Measurements from ENCODE around the gene SLC39A11.

SLC39A11 gene

DNA sequence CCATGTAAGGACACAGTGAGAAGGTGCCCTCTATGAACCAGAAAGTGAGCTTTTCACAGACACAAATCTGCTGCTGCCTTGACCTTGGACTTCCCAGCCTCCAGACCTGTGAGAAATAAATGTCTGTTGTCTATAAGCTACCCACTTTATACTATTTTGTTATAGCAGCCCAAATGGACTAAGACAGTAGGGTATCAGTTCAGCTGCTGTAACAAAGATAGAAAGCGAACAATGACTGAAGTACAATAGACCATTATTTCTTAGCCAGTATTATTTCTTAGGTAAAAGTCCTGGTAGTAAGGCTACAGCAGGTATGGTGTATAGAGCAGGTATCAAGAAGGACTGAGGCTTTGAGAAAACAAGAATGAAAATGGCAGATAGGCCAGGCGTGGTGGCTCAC is 117.0 kb downstream of the SLC39A11 start:
- TF ChIP-seq, protein P1, sequence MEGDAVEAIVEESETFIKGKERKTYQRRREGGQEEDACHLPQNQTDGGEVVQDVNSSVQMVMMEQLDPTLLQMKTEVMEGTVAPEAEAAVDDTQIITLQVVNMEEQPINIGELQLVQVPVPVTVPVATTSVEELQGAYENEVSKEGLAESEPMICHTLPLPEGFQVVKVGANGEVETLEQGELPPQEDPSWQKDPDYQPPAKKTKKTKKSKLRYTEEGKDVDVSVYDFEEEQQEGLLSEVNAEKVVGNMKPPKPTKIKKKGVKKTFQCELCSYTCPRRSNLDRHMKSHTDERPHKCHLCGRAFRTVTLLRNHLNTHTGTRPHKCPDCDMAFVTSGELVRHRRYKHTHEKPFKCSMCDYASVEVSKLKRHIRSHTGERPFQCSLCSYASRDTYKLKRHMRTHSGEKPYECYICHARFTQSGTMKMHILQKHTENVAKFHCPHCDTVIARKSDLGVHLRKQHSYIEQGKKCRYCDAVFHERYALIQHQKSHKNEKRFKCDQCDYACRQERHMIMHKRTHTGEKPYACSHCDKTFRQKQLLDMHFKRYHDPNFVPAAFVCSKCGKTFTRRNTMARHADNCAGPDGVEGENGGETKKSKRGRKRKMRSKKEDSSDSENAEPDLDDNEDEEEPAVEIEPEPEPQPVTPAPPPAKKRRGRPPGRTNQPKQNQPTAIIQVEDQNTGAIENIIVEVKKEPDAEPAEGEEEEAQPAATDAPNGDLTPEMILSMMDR (IDR thresholded peaks at IDR 0.05; ENCODE audit: insufficient read depth, low read length, poor library complexity, severe bottlenecking), result no peak
- Histone ChIP-seq H3K27me3 (replicated peaks; ENCODE audit: control insufficient read depth, insufficient read depth, low read length) (no peaks in the 10 kb centered on the region), H3K36me3 (ENCODE audit: control insufficient read depth, insufficient read depth, low read length) (no peaks in the 10 kb centered on the region), H3K4me3 (replicated peaks; ENCODE audit: low read depth, low read length) (no peak overlapping the region)
- no peak for DNase-seq (ENCODE audit: extremely low read depth, insufficient read length)

DNA sequence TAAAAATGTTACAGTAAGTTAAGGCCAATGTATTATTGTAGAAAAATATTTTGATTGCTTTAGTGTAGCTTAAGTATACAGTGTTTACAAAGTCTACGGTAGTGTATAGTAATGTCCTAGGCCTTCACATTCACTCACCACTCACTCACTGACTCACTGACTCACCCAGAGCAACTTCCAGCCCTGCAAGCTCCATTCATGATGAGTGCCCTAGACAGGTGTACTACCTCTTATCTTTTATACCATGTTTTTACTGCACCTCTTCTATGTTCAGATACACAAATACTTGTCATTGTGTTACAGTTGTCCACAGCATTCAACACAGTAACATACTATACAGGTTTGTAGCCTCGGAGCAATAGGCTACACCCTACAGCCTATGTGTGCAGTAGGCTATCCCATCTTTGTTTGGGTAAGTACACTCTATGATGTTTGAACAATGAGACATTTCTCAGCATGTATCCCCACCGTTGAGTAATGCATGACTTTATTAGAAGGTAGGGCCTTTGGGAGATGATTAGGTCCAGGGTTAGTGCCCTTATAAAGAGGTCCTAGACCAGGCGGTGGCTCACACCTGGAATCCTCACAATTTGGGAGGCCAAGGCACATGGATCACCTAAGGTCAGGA is 117.8 kb downstream of the SLC39A11 start:
- no peak for DNase-seq (ENCODE audit: extremely low read depth, insufficient read length)
- TF ChIP-seq, protein P1 (IDR thresholded peaks at IDR 0.05; ENCODE audit: insufficient read depth, low read length, poor library complexity, severe bottlenecking), result no peak
- Histone ChIP-seq H3K27me3 (replicated peaks; ENCODE audit: control insufficient read depth, insufficient read depth, low read length) (no peaks in the 10 kb centered on the region), H3K4me3 (replicated peaks; ENCODE audit: low read depth, low read length) (no peak overlapping the region), H3K36me3 (ENCODE audit: control insufficient read depth, insufficient read depth, low read length) (no peaks in the 10 kb centered on the region)

DNA sequence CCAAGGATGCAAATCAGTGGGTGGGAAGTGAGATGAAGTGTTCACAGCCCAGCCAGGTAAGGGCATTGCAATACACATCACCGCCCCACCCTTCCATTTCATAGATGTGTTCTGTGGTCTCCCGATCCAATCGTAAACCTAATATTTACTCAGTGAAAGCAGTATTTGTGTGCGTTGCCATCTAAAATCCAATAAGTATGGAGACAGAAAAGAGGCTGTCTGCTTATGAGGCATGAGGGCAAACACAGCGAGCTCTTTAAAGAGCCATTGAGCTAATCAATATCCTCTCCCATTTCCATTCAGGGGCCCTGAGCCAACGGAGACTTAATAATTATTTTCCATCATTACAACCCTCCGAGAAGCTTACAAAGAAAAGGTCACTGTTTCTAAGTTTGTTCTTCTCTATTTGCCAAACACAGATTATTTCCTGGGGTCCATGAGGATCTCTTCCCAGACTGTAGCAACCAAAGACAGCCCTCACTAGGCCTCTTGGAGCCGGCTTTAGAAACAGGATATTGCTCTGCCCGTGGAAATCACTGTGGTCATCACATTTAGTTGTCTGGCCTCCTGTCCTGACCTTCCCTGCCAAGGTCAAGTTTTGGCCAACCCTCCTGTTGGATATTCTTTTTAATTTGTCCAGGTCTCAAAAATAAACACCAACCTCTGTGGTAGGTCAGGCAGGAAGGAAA is 120.1 kb downstream of the SLC39A11 start:
- TF ChIP-seq, protein P1 (IDR thresholded peaks at IDR 0.05; ENCODE audit: insufficient read depth, low read length, poor library complexity, severe bottlenecking), result no peak
- no peak for DNase-seq (ENCODE audit: extremely low read depth, insufficient read length)
- H3K36me3 ChIP-seq (ENCODE audit: control insufficient read depth, insufficient read depth, low read length), result no peaks in the 10 kb centered on the region
- no peaks in the 10 kb centered on the region for H3K27me3 ChIP-seq (replicated peaks; ENCODE audit: control insufficient read depth, insufficient read depth, low read length)
- H3K4me3 ChIP-seq (replicated peaks; ENCODE audit: low read depth, low read length), result no peak overlapping the region

DNA sequence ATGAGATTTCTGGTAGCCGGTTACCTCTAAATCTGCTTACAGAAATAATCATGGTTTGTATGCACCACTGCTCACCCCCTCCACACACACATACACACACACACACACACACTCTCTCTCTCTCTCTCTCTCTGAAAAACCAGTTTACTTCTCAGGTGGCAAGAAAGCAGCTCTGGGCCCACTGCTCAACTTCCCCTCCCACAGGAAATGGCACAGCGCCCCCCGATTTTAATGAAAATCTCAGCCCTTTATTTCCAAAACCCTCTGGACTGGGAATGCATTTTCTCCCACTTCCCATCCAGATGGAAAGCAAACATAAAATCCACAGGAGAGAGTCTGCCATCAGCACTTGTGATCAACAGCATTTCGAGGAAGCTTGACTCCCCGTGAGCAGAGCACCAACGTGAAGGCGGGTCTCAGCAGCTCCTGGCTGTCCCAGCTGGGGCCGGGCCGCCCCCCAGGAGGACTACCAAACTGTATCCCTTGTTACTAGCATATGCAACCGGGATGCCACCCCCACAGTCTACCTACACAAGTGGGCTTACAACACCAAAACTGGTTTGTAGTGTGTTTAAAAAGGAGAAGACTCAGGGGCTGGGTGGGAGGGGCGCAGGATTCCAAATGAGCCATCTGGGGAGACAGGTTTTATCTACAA is 121.1 kb downstream of the SLC39A11 start:
- TF ChIP-seq, protein P1 (IDR thresholded peaks at IDR 0.05; ENCODE audit: insufficient read depth, low read length, poor library complexity, severe bottlenecking), result no peak
- H3K4me3 ChIP-seq (replicated peaks; ENCODE audit: low read depth, low read length), result no peak overlapping the region

DNA sequence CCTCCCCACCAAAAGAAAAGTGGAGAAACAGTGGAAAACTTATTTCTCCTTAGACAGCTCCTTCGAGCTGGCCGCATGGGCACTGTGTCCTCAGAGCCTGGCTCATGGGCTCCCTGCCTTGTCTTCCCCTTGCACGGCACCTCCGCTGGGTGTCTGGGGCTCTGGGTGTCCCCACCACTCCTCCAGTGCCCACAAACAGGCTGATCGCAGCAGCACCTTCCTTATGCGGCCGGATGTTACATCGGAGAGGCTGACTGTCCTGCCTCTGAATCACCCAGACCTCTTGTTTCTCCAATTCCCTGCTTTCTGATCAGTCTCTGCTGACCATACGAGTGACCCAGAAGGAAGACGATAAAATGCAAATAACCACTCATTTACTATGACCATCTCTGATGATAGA is 121.7 kb downstream of the SLC39A11 start:
- Histone ChIP-seq H3K36me3 (ENCODE audit: control insufficient read depth, insufficient read depth, low read length) (no peaks in the 10 kb centered on the region; the same call in 1 of the 2 replicates), H3K4me3 (replicated peaks; ENCODE audit: low read depth, low read length) (no peak overlapping the region), H3K27me3 (replicated peaks; ENCODE audit: control insufficient read depth, insufficient read depth, low read length) (no peaks in the 10 kb centered on the region)
- TF ChIP-seq, protein P1 (IDR thresholded peaks at IDR 0.05; ENCODE audit: insufficient read depth, low read length, poor library complexity, severe bottlenecking), result no peak
- no peak for DNase-seq (ENCODE audit: extremely low read depth, insufficient read length)

More for the DNA sequence above, 121.1 kb downstream of the SLC39A11 start:
- Histone ChIP-seq H3K36me3 (ENCODE audit: control insufficient read depth, insufficient read depth, low read length) (no peaks in the 10 kb centered on the region; the same call in 1 of the 2 replicates), H3K27me3 (replicated peaks; ENCODE audit: control insufficient read depth, insufficient read depth, low read length) (no peaks in the 10 kb centered on the region)
- DNase-seq (ENCODE audit: extremely low read depth, insufficient read length), result no peak
